ENCODE results near the gene CLDN5. TPM values are rescaled to one million over a fixed set of nuclear protein-coding genes. Genes with fewer than 3 reads are reported as not detected.

The CLDN5 gene, protein sequence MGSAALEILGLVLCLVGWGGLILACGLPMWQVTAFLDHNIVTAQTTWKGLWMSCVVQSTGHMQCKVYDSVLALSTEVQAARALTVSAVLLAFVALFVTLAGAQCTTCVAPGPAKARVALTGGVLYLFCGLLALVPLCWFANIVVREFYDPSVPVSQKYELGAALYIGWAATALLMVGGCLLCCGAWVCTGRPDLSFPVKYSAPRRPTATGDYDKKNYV
- total RNA-seq = 100 to 1,000 TPM in 1 of 3 donors, 10 to 100 TPM in 2; 65.0 to 301 (median 65.1) TPM

- intact Hi-C loops (cut with DNase I; ENCODE audit: low total_unique reads) = loop anchor here (10.0 kb wide), 2 partner anchors 50 to 90 kb away; no protein-coding TSS in a partner anchor
- peaks cover 0 to 56% of the 10 kb centered on the region in 2 donors for H3K27me3 ChIP-seq
- DNase-seq (ENCODE audit: low spot score in 2 of 2) = peak in 1 of 2 donors; percentile 59
- peaks cover 0 to 3% of the 10 kb centered on the region in 2 donors for H3K4me1 ChIP-seq
- peak within 1 kb of the TSS; percentile 38 to 65 (median 44) for H3K4me3 ChIP-seq
- peak within 1 kb of the TSS; percentile 36 to 85 for H3K27ac ChIP-seq
- TF ChIP-seq, protein P1, sequence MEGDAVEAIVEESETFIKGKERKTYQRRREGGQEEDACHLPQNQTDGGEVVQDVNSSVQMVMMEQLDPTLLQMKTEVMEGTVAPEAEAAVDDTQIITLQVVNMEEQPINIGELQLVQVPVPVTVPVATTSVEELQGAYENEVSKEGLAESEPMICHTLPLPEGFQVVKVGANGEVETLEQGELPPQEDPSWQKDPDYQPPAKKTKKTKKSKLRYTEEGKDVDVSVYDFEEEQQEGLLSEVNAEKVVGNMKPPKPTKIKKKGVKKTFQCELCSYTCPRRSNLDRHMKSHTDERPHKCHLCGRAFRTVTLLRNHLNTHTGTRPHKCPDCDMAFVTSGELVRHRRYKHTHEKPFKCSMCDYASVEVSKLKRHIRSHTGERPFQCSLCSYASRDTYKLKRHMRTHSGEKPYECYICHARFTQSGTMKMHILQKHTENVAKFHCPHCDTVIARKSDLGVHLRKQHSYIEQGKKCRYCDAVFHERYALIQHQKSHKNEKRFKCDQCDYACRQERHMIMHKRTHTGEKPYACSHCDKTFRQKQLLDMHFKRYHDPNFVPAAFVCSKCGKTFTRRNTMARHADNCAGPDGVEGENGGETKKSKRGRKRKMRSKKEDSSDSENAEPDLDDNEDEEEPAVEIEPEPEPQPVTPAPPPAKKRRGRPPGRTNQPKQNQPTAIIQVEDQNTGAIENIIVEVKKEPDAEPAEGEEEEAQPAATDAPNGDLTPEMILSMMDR (IDR thresholded peaks at IDR 0.05) = no peak
- TF ChIP-seq POLR2AphosphoS5 (IDR thresholded peaks at IDR 0.05) = peak in 2 of 3 donors; percentile 14 to 19
- H3K9me3 ChIP-seq = no peaks in the 10 kb centered on the region
- H3K36me3 ChIP-seq = no peaks in the 10 kb centered on the region
Observed at GRCh38 chr22:19524170-19525115, at the start of gene CLDN5. Gene CLDN5, minus strand, starts transcription at chr22:19524410. Its CDS starts 155 bp downstream, at chr22:19524255.

- H3K27me3 ChIP-seq = peaks cover 0 to 2% of the 10 kb centered on the region in 2 donors
- TF ChIP-seq POLR2A (IDR thresholded peaks at IDR 0.05) (no peak), POLR2AphosphoS5 (IDR thresholded peaks at IDR 0.05) (peak in 1 of 3 donors; percentile 13)
- TF ChIP-seq, protein P1 (IDR thresholded peaks at IDR 0.05) = no peak
- peak overlapping the region in 1 of 2 donors; percentile 55 for H3K27ac ChIP-seq
- intact Hi-C loops (cut with DNase I; ENCODE audit: low total_unique reads) = loop anchor here (10.0 kb wide), 1 partner anchor 47 kb away; the partner anchor contains the start of gene CLDN5
- no peak overlapping the region for H3K4me3 ChIP-seq
- no peak for DNase-seq (ENCODE audit: low spot score in 2 of 2)
- no peaks in the 10 kb centered on the region for H3K9me3 ChIP-seq
- no peaks in the 10 kb centered on the region for H3K36me3 ChIP-seq
- no peaks in the 10 kb centered on the region for H3K4me1 ChIP-seq
Observed at GRCh38 chr22:19571995-19572394, 47.8 kb upstream of the CLDN5 start.

DNA sequence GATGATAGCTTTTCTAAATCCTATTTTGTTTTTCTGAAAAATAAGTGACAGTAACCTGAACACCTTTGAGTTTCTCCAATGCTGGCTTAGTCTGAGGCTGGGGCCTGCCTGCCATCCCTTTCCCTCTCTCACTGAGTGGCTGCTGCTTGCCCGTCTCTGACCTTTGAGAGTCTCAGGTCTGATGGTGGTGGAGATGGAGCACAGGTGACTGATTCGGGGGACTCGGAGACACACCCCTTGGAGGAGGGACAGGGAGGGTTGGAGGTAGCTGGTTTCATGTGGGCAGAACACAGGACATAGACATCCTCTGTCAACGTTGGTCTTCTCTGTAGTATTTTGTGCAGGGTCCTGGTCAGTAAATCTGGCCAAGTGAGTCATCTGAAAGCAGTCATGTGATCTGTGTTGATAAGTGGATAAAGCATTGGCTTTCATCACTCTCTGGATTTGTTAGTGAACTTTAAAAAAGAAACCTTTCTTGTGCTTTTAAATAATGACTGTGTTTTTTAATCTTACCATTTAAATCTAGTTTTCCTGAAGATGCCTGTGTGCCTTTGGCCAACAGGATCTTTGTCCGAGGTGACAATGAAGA, 47.1 kb upstream of the CLDN5 start:
- H3K4me3 ChIP-seq = no peak overlapping the region
- intact Hi-C loops (cut with DNase I; ENCODE audit: low total_unique reads) = loop anchor here (10.0 kb wide), 1 partner anchor 46 kb away; the partner anchor contains the start of gene CLDN5
- TF ChIP-seq, protein P1 (IDR thresholded peaks at IDR 0.05) = no peak
- no peak for TF ChIP-seq POLR2A (IDR thresholded peaks at IDR 0.05)
- TF ChIP-seq POLR2AphosphoS5 (IDR thresholded peaks at IDR 0.05) = no peak
- H3K27ac ChIP-seq = peak overlapping the region in 1 of 2 donors; percentile 55
- peaks cover 0 to 2% of the 10 kb centered on the region in 2 donors for H3K27me3 ChIP-seq
- H3K4me1 ChIP-seq = no peaks in the 10 kb centered on the region
- no peak for DNase-seq (ENCODE audit: low spot score in 2 of 2)
- no peaks in the 10 kb centered on the region for H3K9me3 ChIP-seq
- no peaks in the 10 kb centered on the region for H3K36me3 ChIP-seq

GRCh38 chr22:19569976-19570375, 45.8 kb upstream of the CLDN5 start:
- DNase-seq (ENCODE audit: low spot score in 2 of 2) = no peak
- no peak overlapping the region for H3K4me3 ChIP-seq
- intact Hi-C loops (cut with DNase I; ENCODE audit: low total_unique reads) = loop anchor here (10.0 kb wide), 1 partner anchor 45 kb away; the partner anchor contains the start of gene CLDN5
- peaks cover 0 to 7% of the 10 kb centered on the region in 2 donors for H3K27me3 ChIP-seq
- H3K9me3 ChIP-seq = no peaks in the 10 kb centered on the region
- TF ChIP-seq POLR2A (IDR thresholded peaks at IDR 0.05) (no peak), POLR2AphosphoS5 (IDR thresholded peaks at IDR 0.05) (no peak)
- TF ChIP-seq, protein P1 (IDR thresholded peaks at IDR 0.05) = no peak
- H3K4me1 ChIP-seq = no peaks in the 10 kb centered on the region
- no peak overlapping the region for H3K27ac ChIP-seq
- H3K36me3 ChIP-seq = no peaks in the 10 kb centered on the region
